Calu3 (cell line): ENCODE data around the gene TRIM23. TPM values are rescaled to one million over a fixed set of nuclear protein-coding genes. Genes with fewer than 3 reads are reported as not detected.
A peak's percentile ranks its signal among the peaks of the same experiment; 100 is the strongest.
"Not testable (repeated sequence)": the region's sequence is repeated elsewhere in the genome, so short reads cannot be mapped to it uniquely, and the experiment has no call there.

Source experiments
- BruUV-seq: library from RNA; stranded (reverse); fragments of 400-500 nt; replicated peaks from 2 replicates; lab custom pipeline; 2021; lab: Mats Ljungman, UMichigan
- CTCF ChIA-PET: fragments of 300-600 bp; sonication (Branson Sonifier 250); formaldehyde crosslinking; loops from one replicate; lab custom pipeline; 2022; ENCODE audit warnings: antibody characterized with exemption; lab: Charles Lee
- DNase-seq: peaks from one replicate; pipeline ENCODE4 v3.0.0; 2022
- H3K27ac Mint-ChIP-seq: one replicate; pipeline ENCODE4 v1.8.0; 2022; ENCODE audit warnings: mixed read lengths; ENCODE audit not compliant: unreplicated experiment
- H3K27me3 Mint-ChIP-seq: one replicate; pipeline ENCODE4 v1.8.0; 2022; ENCODE audit warnings: mixed read lengths; ENCODE audit not compliant: unreplicated experiment
- H3K36me3 Mint-ChIP-seq: one replicate; pipeline ENCODE4 v1.8.0; 2022; ENCODE audit warnings: mild to moderate bottlenecking, moderate library complexity, mixed read lengths; ENCODE audit not compliant: insufficient read depth, unreplicated experiment
- H3K4me1 Mint-ChIP-seq: one replicate; pipeline ENCODE4 v1.8.0; 2022; ENCODE audit warnings: mild to moderate bottlenecking, low read depth, mixed read lengths; ENCODE audit not compliant: unreplicated experiment
- H3K4me3 Mint-ChIP-seq: one replicate; pipeline ENCODE4 v1.8.0; 2022; ENCODE audit warnings: mild to moderate bottlenecking, low read depth, moderate library complexity, mixed read lengths; ENCODE audit not compliant: unreplicated experiment
- H3K9me3 Mint-ChIP-seq: one replicate; pipeline ENCODE4 v1.8.0; 2022; ENCODE audit warnings: low read depth, mixed read lengths; ENCODE audit not compliant: unreplicated experiment
- CTCF ChIP-seq: fragments of 200-600 bp; IDR thresholded peaks from one replicate; pipeline ENCODE4 v1.8.0; 2022; ENCODE audit warnings: antibody characterized with exemption; ENCODE audit not compliant: unreplicated experiment
- intact Hi-C: fragments of 100-400 bp; cut with micrococcal nuclease; formaldehyde crosslinking; loops from one replicate; pipeline ENCODE4 v1.10.0; 2022; ENCODE audit not compliant: unreplicated experiment
- total RNA-seq: library from RNA; stranded (reverse); gene quantifications from 2 replicates; pipeline ENCODE4 v1.2.3, GENCODE V29; 2022

TRIM23 gene
- total RNA-seq, 1 experiment from 2014 or later = 12.5 TPM

GRCh38 chr5:65630981-65631380 lies 6.8 kb upstream of the TRIM23 start:
- no peak for TF ChIP-seq CTCF
- no peak overlapping the region for H3K27ac Mint-ChIP-seq
- CTCF ChIA-PET = no interaction called here
- no TSS peak for BruUV-seq
- no peak overlapping the region for H3K4me3 Mint-ChIP-seq
- H3K27me3 Mint-ChIP-seq = no peaks in the 10 kb centered on the region
- H3K9me3 Mint-ChIP-seq = no peaks in the 10 kb centered on the region
- DNase-seq = no peak
- H3K4me1 Mint-ChIP-seq = no peaks in the 10 kb centered on the region
- no peaks in the 10 kb centered on the region for H3K36me3 Mint-ChIP-seq
- intact Hi-C loops = no loop called here

- Mint-ChIP-seq H3K36me3 (peaks cover 28% of the 10 kb centered on the region), H3K4me3 (peak overlapping the region; percentile 99), H3K27me3 (no peaks in the 10 kb centered on the region), H3K4me1 (no peaks in the 10 kb centered on the region), H3K9me3 (no peaks in the 10 kb centered on the region), H3K27ac (peak overlapping the region; percentile 98)
- BruUV-seq = no TSS peak
- TF ChIP-seq CTCF = no peak
- CTCF ChIA-PET = interaction anchor here (1.4 kb wide), 1 partner anchor 14 kb away, joined by 5 read pairs; no protein-coding TSS in a partner anchor
- DNase-seq = no peak
- intact Hi-C loops = no loop called here
Observed at GRCh38 chr5:65625743-65626142, 1.6 kb upstream of the TRIM23 start.

- peak within 1 kb of the TSS; percentile 98 for H3K27ac Mint-ChIP-seq
- TSS peak; percentile 79 for BruUV-seq
- H3K36me3 Mint-ChIP-seq = peaks cover 28% of the 10 kb centered on the region
- no peaks in the 10 kb centered on the region for H3K4me1 Mint-ChIP-seq
- no peaks in the 10 kb centered on the region for H3K27me3 Mint-ChIP-seq
- peak; percentile 78 for DNase-seq
- CTCF ChIA-PET = interaction anchor here (0.6 to 1.4 kb wide), 2 partner anchors 13 to 668 kb away, joined by 5 to 7 read pairs; no protein-coding TSS in a partner anchor
- H3K4me3 Mint-ChIP-seq = peak within 1 kb of the TSS; percentile 99
- no peak for TF ChIP-seq CTCF
- no peaks in the 10 kb centered on the region for H3K9me3 Mint-ChIP-seq
- intact Hi-C loops = loop anchor here (1.0 kb wide), 1 partner anchor 14 kb away; no protein-coding TSS in a partner anchor
Observed at GRCh38 chr5:65624571-65625555, 730 bp upstream of the TRIM23 start, which contains the start of the genes SHLD3 and TRAPPC13. Gene SHLD3, plus strand, starts transcription at chr5:65625027. Its CDS starts 4,561 bp downstream, at chr5:65629588. Gene TRAPPC13, plus strand, starts transcription at chr5:65625027. Its CDS starts 34 bp downstream, at chr5:65625061.

- no peaks in the 10 kb centered on the region for H3K27me3 Mint-ChIP-seq
- TF ChIP-seq CTCF = no peak
- H3K4me3 Mint-ChIP-seq = peak overlapping the region; percentile 99
- TSS peak; percentile 42 for BruUV-seq
- intact Hi-C loops = no loop called here
- CTCF ChIA-PET = interaction anchor here (0.9 kb wide), 1 partner anchor 12 kb away, joined by 3 read pairs; no protein-coding TSS in a partner anchor
- DNase-seq = no peak
- no peaks in the 10 kb centered on the region for H3K4me1 Mint-ChIP-seq
- no peaks in the 10 kb centered on the region for H3K9me3 Mint-ChIP-seq
- H3K27ac Mint-ChIP-seq = no peak overlapping the region
- H3K36me3 Mint-ChIP-seq = peaks cover 28% of the 10 kb centered on the region
Observed at GRCh38 chr5:65623482-65623881, 651 bp downstream of the TRIM23 start.

- H3K27ac Mint-ChIP-seq, BruUV-seq, H3K4me1 Mint-ChIP-seq, H3K27me3 Mint-ChIP-seq, CTCF ChIA-PET, H3K4me3 Mint-ChIP-seq, H3K9me3 Mint-ChIP-seq, DNase-seq, intact Hi-C loops: not testable (repeated sequence)
- H3K36me3 Mint-ChIP-seq = peaks cover 28% of the 10 kb centered on the region
Observed at GRCh38 chr5:65621961-65622360, 2.2 kb downstream of the TRIM23 start.
